Endothelial cell of umbilical vein (primary cell): ENCODE results near the gene TANGO2. TPM values are rescaled to one million over a fixed set of nuclear protein-coding genes. Genes with fewer than 3 reads are reported as not detected.

Source experiments
- BruUV-seq: library from RNA; stranded (reverse); fragments of 400-500 nt; replicated peaks from 2 replicates; lab custom pipeline; 2021; lab: Mats Ljungman, UMichigan
- CTCF ChIA-PET: fragments of 300-600, 350-600 bp; sonication (Branson Sonifier 250); formaldehyde crosslinking; loops from one replicate; lab custom pipeline; 2021; ENCODE audit warnings: antibody characterized with exemption, inconsistent platforms; lab: Charles Lee
- POLR2A ChIA-PET: fragments of 300-600, 350-600 bp; sonication (Branson Sonifier 250); formaldehyde crosslinking; loops from one replicate; lab custom pipeline; 2021; ENCODE audit warnings: antibody characterized with exemption, inconsistent platforms; lab: Charles Lee
- DNase-seq: peaks from one replicate; pipeline ENCODE4 v3.0.0-alpha.2; 2011; ENCODE audit warnings: low read depth, low spot score
- FAIRE-seq: peaks from 2 replicates; lab custom pipeline; 2011; peaks lifted over from hg19 to GRCh38; lab: Jason Lieb, UNC
- H2AFZ ChIP-seq: 2 replicates; pipeline ENCODE4 v1.6.0; 2012; ENCODE audit warnings: low read depth, low read length, control low read depth, inconsistent platforms
- H3K27ac ChIP-seq: 2 replicates; pipeline ENCODE4 v1.5.1; 2011; ENCODE audit warnings: low read depth, mild to moderate bottlenecking, control low read depth, low read length, moderate library complexity; ENCODE audit not compliant: insufficient read depth
- H3K27me3 ChIP-seq, 2 experiments: 2 replicates each; pipeline versions ENCODE4 v1.6.0 to v1.6.1; 2011; ENCODE audit warnings: low read length in 2 of 2, mixed read lengths in 1 of 2; ENCODE audit not compliant: control insufficient read depth in 2 of 2, insufficient read depth in 2 of 2
- H3K36me3 ChIP-seq, 2 experiments: 2 replicates in 1 of 2; 3 replicates in 1 of 2; pipeline ENCODE4 v1.5.1; 2011; ENCODE audit warnings: low read length in 2 of 2, mild to moderate bottlenecking in 1 of 2, moderate library complexity in 1 of 2; ENCODE audit not compliant: control insufficient read depth in 2 of 2, insufficient read depth in 2 of 2; ENCODE audit errors: extremely low read depth in 1 of 2
- H3K4me1 ChIP-seq: 3 replicates; pipeline ENCODE4 v1.5.1; 2011; ENCODE audit warnings: mild to moderate bottlenecking, low read length; ENCODE audit not compliant: control insufficient read depth, insufficient read depth; ENCODE audit errors: extremely low read depth
- H3K4me2 ChIP-seq: 2 replicates; pipeline ENCODE4 v1.6.1; 2011; ENCODE audit warnings: low read length, control low read depth, mixed read lengths; ENCODE audit not compliant: insufficient read depth
- H3K4me3 ChIP-seq, 3 experiments: fragments of 200-600 bp in 1 of 3; sonication (generic), shearing (Covaris generic) in 1 of 3; replicated peaks in 1 of 3; 2 replicates each; pipeline ENCODE4 v1.5.1; 2011 to 2016; ENCODE audit warnings: control low read depth in 3 of 3, low read length in 3 of 3, mild to moderate bottlenecking in 2 of 3, inconsistent platforms in 1 of 3, low read depth in 1 of 3, moderate library complexity in 1 of 3; ENCODE audit not compliant: insufficient read depth in 1 of 3
- H3K79me2 ChIP-seq: 2 replicates; pipeline ENCODE4 v1.6.0; 2012; ENCODE audit warnings: low read length, inconsistent platforms; ENCODE audit not compliant: control insufficient read depth, insufficient read depth
- H3K9ac ChIP-seq: replicated peaks from 2 replicates; pipeline ENCODE3; 2011; ENCODE audit warnings: low read length, control low read depth; ENCODE audit not compliant: insufficient read depth; ENCODE audit errors: extremely low read depth
- H3K9me1 ChIP-seq: replicated peaks from 3 replicates; pipeline ENCODE4 v1.6.0; 2011; ENCODE audit warnings: mild to moderate bottlenecking, low read length; ENCODE audit not compliant: control insufficient read depth, insufficient read depth; ENCODE audit errors: extremely low read depth
- H3K9me3 ChIP-seq: replicated peaks from 2 replicates; pipeline ENCODE4 v1.5.1; 2012; ENCODE audit warnings: low read length, inconsistent platforms; ENCODE audit not compliant: control insufficient read depth, insufficient read depth
- H4K20me1 ChIP-seq: replicated peaks from 2 replicates; pipeline ENCODE3; 2011; ENCODE audit warnings: mild to moderate bottlenecking, low read length; ENCODE audit not compliant: control insufficient read depth, insufficient read depth; ENCODE audit errors: extremely low read depth
- CTCF ChIP-seq, 2 donors: IDR thresholded peaks; 1 replicate in 1 of 2; 2 replicates in 1 of 2; pipeline ENCODE4 v1.5.1; 2011; ENCODE audit warnings: low read length in 2 of 2, mild to moderate bottlenecking in 2 of 2, moderate library complexity in 2 of 2, control low read depth in 1 of 2, inconsistent platforms in 1 of 2, low read depth in 1 of 2; ENCODE audit not compliant: insufficient read depth in 1 of 2; ENCODE audit errors: extremely low read depth in 1 of 2
- EZH2 ChIP-seq: IDR thresholded peaks from 2 replicates; pipeline ENCODE4 v1.6.1; 2012; ENCODE audit warnings: borderline replicate concordance, low read depth, mild to moderate bottlenecking, moderate library complexity, low read length, inconsistent platforms; ENCODE audit not compliant: severe bottlenecking
- FOS ChIP-seq: IDR thresholded peaks from 2 replicates; pipeline ENCODE4 v1.6.1; 2011; ENCODE audit warnings: mild to moderate bottlenecking, low read length, moderate library complexity, borderline replicate concordance; ENCODE audit not compliant: insufficient read depth
- GATA2 ChIP-seq: IDR thresholded peaks from 2 replicates; pipeline ENCODE4 v1.7.0; 2011; ENCODE audit warnings: low read depth, mild to moderate bottlenecking, moderate library complexity, mixed read lengths, low read length; ENCODE audit not compliant: insufficient read length, insufficient read depth
- MAX ChIP-seq: IDR thresholded peaks from 2 replicates; pipeline ENCODE4 v1.6.1; 2011; ENCODE audit not compliant: insufficient read depth, insufficient read length
- MYC ChIP-seq: IDR thresholded peaks from one replicate; pipeline ENCODE4 v1.6.1; 2011; ENCODE audit warnings: mild to moderate bottlenecking, low read depth, low read length
- dilution Hi-C: fragments of 300-500 bp; cut with MboI; formaldehyde crosslinking; loops from one replicate; pipeline ENCODE4 v1.15.0; 2019; ENCODE audit warnings: low sequenced_read_pairs; ENCODE audit not compliant: extremely low pct_ligation_motif_present
- intact Hi-C: fragments of 100-400 bp; cut with micrococcal nuclease; formaldehyde crosslinking; loops from one replicate; pipeline ENCODE4 v1.10.0; 2022
- polyA plus RNA-seq, 4 experiments: library from polyadenylated mRNA; depleted of rRNA in 3 of 4; stranded (reverse) in 3 of 4; unstranded in 1 of 4; fragments of >200 nt; gene quantifications; 2 replicates each; pipeline versions ENCODE4 v1.2.1 to v1.2.3, GENCODE V29; 2011 to 2012; ENCODE audit warnings: missing spikeins in 1 of 4
- total RNA-seq: library from RNA; stranded (reverse); gene quantifications from 2 replicates; pipeline ENCODE4 v1.2.3, GENCODE V29; 2021

Gene TANGO2
- total and polyA plus RNA-seq, 2 donors (not counting 3 experiments of a cell fraction or from before 2014, with no cell fraction given) = 40.0 to 49.3 TPM

- dilution Hi-C loops = no loop called here
- H2AFZ ChIP-seq = peak overlapping the region; percentile 19
- no peaks in the 10 kb centered on the region for H3K27me3 ChIP-seq
- peaks cover 8% of the 10 kb centered on the region for H3K4me1 ChIP-seq
- ChIA-PET CTCF (interaction anchor here (0.9 to 7.3 kb wide), 24 partner anchors 9 to 283 kb away, joined by 3 to 304 read pairs (median 7); no protein-coding TSS in a partner anchor), POLR2A (interaction anchor here (1.2 to 1.5 kb wide), 3 partner anchors 27 to 42 kb away, joined by 4 to 8 read pairs (median 6); no protein-coding TSS in a partner anchor)
- no peaks in the 10 kb centered on the region for H3K9me3 ChIP-seq
- BruUV-seq = no TSS peak
- H3K4me2 ChIP-seq = no peak overlapping the region
- FAIRE-seq = peak; percentile 77
- TF ChIP-seq MYC (no peak), MAX (no peak), FOS (no peak), GATA2 (no peak), CTCF (IDR thresholded peaks at IDR 0.05; ENCODE audit: extremely low read depth in 1 of 2, insufficient read depth in 1 of 2, low read depth in 1 of 2, low read length in 2 of 2) (peak; percentile 91 to 97), EZH2 (no peak)
- no peaks in the 10 kb centered on the region for H3K9me1 ChIP-seq
- intact Hi-C loops = loop anchor here (1.0 to 2.0 kb wide), 4 partner anchors 27 to 283 kb away; no protein-coding TSS in a partner anchor
- H3K27ac ChIP-seq = no peak overlapping the region
- no peak overlapping the region for H3K4me3 ChIP-seq
- H3K9ac ChIP-seq = no peak overlapping the region
- H3K79me2 ChIP-seq = no peaks in the 10 kb centered on the region
- no peaks in the 10 kb centered on the region for H4K20me1 ChIP-seq
- DNase-seq = peak; percentile 67
- H3K36me3 ChIP-seq = no peaks in the 10 kb centered on the region
Observed at GRCh38 chr22:20013382-20013871, 7.5 kb upstream of the TANGO2 start.
